H1 (cell line): Measurements from ENCODE around the gene SCNN1B.

ENCODE experiments used
- BRCA1 ChIP-seq: IDR thresholded peaks from 2 replicates; pipeline ENCODE4 v1.6.1; 2012; ENCODE audit warnings: low read depth, low read length, improper control_type of control experiment
- CEBPB ChIP-seq: IDR thresholded peaks from 2 replicates; pipeline ENCODE4 v1.6.1; 2012; ENCODE audit warnings: low read depth, low read length
- CTCF ChIP-seq, 3 experiments: IDR thresholded peaks; 1 replicate in 2 of 3; 2 replicates in 1 of 3; pipeline versions ENCODE4 v1.5.1 to v1.6.1; 2011; ENCODE audit warnings: low read length in 3 of 3, mild to moderate bottlenecking in 3 of 3, inconsistent platforms in 2 of 3, low read depth in 1 of 3, moderate library complexity in 1 of 3; ENCODE audit not compliant: insufficient read depth in 1 of 3; ENCODE audit errors: control extremely low read depth in 1 of 3
- HDAC6 ChIP-seq: IDR thresholded peaks from one replicate; pipeline ENCODE4 v1.7.1; 2012; ENCODE audit warnings: low read depth, mild to moderate bottlenecking, inconsistent platforms, low read length, moderate library complexity
- MAX ChIP-seq: IDR thresholded peaks from 2 replicates; pipeline ENCODE4 v1.6.1; 2012; ENCODE audit warnings: inconsistent platforms
- POLR2A ChIP-seq, 2 experiments: IDR thresholded peaks; 1 replicate in 1 of 2; 2 replicates in 1 of 2; pipeline ENCODE4 v1.6.1; 2011; ENCODE audit warnings: low read depth in 2 of 2, low read length in 2 of 2, mild to moderate bottlenecking in 2 of 2; ENCODE audit errors: control extremely low read depth in 1 of 2
- POLR2AphosphoS5 ChIP-seq: IDR thresholded peaks from 2 replicates; pipeline ENCODE4 v1.6.1; 2011; ENCODE audit warnings: low read depth, low read length
- RFX5 ChIP-seq: IDR thresholded peaks from 2 replicates; pipeline ENCODE4 v1.6.1; 2011; ENCODE audit warnings: low read depth, low read length, improper control_type of control experiment, borderline replicate concordance
- SIN3A ChIP-seq, 2 experiments: IDR thresholded peaks in 1 of 2; conservative IDR thresholded peaks in 1 of 2; 2 replicates each; pipeline ENCODE4 v1.6.1; 2011 to 2012; ENCODE audit warnings: low read length in 2 of 2, improper control_type of control experiment in 1 of 2, low read depth in 1 of 2, mild to moderate bottlenecking in 1 of 2
- SRF ChIP-seq: IDR thresholded peaks from 2 replicates; pipeline ENCODE4 v1.6.1; 2011; ENCODE audit warnings: mild to moderate bottlenecking, low read depth, low read length, moderate library complexity
- YY1 ChIP-seq: IDR thresholded peaks from 2 replicates; pipeline ENCODE4 v1.6.1; 2011; ENCODE audit warnings: low read depth, mild to moderate bottlenecking, low read length

DNA sequence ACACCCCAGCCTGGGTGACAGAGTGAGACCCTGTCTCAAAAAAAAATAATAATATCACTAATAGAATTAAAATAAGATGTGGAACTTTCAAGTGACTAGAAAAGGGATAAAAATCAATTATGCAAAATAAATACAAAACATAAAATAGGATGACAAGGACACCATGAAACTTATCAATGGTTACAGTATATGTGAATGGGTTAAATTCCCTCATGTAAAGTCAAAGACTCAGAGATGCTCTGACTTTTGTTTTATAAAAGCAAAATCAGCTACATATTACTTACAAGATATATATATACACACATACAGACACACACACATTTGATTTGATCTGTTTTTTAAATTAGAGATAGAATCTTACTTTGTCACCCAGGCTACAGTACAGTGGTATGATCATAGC, 33.5 kb upstream of the SCNN1B start:
- TF ChIP-seq MAX (no peak), SIN3A (conservative IDR thresholded peaks at IDR 0.05 in 1 of 2, IDR thresholded peaks at IDR 0.05 in 1 of 2; ENCODE audit: low read depth in 1 of 2, low read length in 2 of 2) (no peak), POLR2A (IDR thresholded peaks at IDR 0.05; ENCODE audit: control extremely low read depth in 1 of 2, low read depth in 2 of 2, low read length in 2 of 2) (no peak), BRCA1 (no peak), CTCF (IDR thresholded peaks at IDR 0.05; ENCODE audit: control extremely low read depth in 1 of 3, insufficient read depth in 1 of 3, low read depth in 1 of 3, low read length in 3 of 3) (no peak), RFX5 (no peak), HDAC6 (no peak), SRF (no peak), CEBPB (no peak), YY1 (no peak), POLR2AphosphoS5 (no peak)
